ENCODE measurements around the gene TMEM191C.
"Not testable (repeated sequence)": the region's sequence is repeated elsewhere in the genome, so short reads cannot be mapped to it uniquely, and the experiment has no call there.

The TMEM191C gene

GRCh38 chr22:21467337-21468193 is at the start of gene TMEM191C:
Gene TMEM191C, plus strand, starts transcription at chr22:21467387. Its CDS starts 73 bp downstream, at chr22:21467460.
- not testable (repeated sequence) for DNase-seq

- not testable (repeated sequence) for DNase-seq
These were observed 49.3 kb upstream of the TMEM191C start for GRCh38 chr22:21417853-21418252.

- DNase-seq = not testable (repeated sequence)
These were observed 48.1 kb upstream of the TMEM191C start for GRCh38 chr22:21418974-21419638.

- not testable (repeated sequence) for DNase-seq
These were observed 46.9 kb upstream of the TMEM191C start for GRCh38 chr22:21420180-21420763.

GRCh38 chr22:21424084-21424709 is 43.0 kb upstream of the TMEM191C start:
- DNase-seq = not testable (repeated sequence)

- DNase-seq = not testable (repeated sequence)
These were observed 32.6 kb upstream of the TMEM191C start for GRCh38 chr22:21434378-21435233.

- not testable (repeated sequence) for DNase-seq
These were observed 31.0 kb upstream of the TMEM191C start for GRCh38 chr22:21435998-21436810.

- not testable (repeated sequence) for DNase-seq
These were observed 29.2 kb upstream of the TMEM191C start for GRCh38 chr22:21438013-21438412.

GRCh38 chr22:21440018-21440636 is 27.1 kb upstream of the TMEM191C start:
- DNase-seq = not testable (repeated sequence)

- not testable (repeated sequence) for DNase-seq
These were observed 26.5 kb upstream of the TMEM191C start for GRCh38 chr22:21440676-21441075.

GRCh38 chr22:21441170-21441569 is 26.0 kb upstream of the TMEM191C start:
- not testable (repeated sequence) for DNase-seq

GRCh38 chr22:21442123-21442522 is 25.1 kb upstream of the TMEM191C start:
- not testable (repeated sequence) for DNase-seq

GRCh38 chr22:21442646-21443045 is 24.5 kb upstream of the TMEM191C start:
- DNase-seq = not testable (repeated sequence)

- DNase-seq = no peak
These were observed 24.0 kb upstream of the TMEM191C start for GRCh38 chr22:21443057-21443734.

GRCh38 chr22:21443735-21444421 is 23.3 kb upstream of the TMEM191C start:
- DNase-seq = no peak

GRCh38 chr22:21444701-21445436 is 22.3 kb upstream of the TMEM191C start:
- no peak for DNase-seq

- no peak for DNase-seq
These were observed 21.6 kb upstream of the TMEM191C start for GRCh38 chr22:21445437-21446127.
